Ovary (tissue), 3 donors: ENCODE results near the gene CLEC16A.

Experiments used
- CTCF ChIP-seq, 3 donors: fragments of 450-650 bp in 2 of 3; fragments of 200-600 bp in 1 of 3; IDR thresholded peaks; one replicate each; pipeline versions ENCODE4 v1.5.1 to v1.8.0; 2016 to 2022; ENCODE audit warnings: antibody characterized with exemption in 3 of 3, mild to moderate bottlenecking in 1 of 3
- EP300 ChIP-seq: sonication (generic); formaldehyde crosslinking; IDR thresholded peaks from one replicate; pipeline ENCODE4 v1.6.1; 2017; ENCODE audit warnings: antibody characterized with exemption
- POLR2A ChIP-seq: fragments of 450-650 bp; IDR thresholded peaks from one replicate; pipeline ENCODE4 v1.6.1; 2017; ENCODE audit warnings: antibody characterized with exemption, mild to moderate bottlenecking, moderate library complexity
- donor health status: DM: no; HTN: no; CAD: no.

GRCh38 chr16:11213373-11213772 lies 269.0 kb downstream of the CLEC16A start:
- TF ChIP-seq CTCF (IDR thresholded peaks at IDR 0.05), result no peak
- no peak for TF ChIP-seq EP300
- TF ChIP-seq POLR2A, result no peak
